Uterus (tissue), 4 donors: ENCODE data around the gene ASCC3. TPM values are rescaled to one million over a fixed set of nuclear protein-coding genes. Genes with fewer than 3 reads are reported as not detected.

ENCODE experiments used
- DNase-seq, 2 donors: peaks; one replicate each; pipeline ENCODE4 v3.0.0-alpha.2; 2019 to 2020
- H3K27ac ChIP-seq, 2 donors: fragments of 200-600 bp; sonication (generic); 1 replicate in 1 of 2; 2 replicates in 1 of 2; pipeline ENCODE4 v1.5.1; 2016 to 2018
- H3K27me3 ChIP-seq, 2 donors: fragments of 200-600 bp; sonication (generic); one replicate each; pipeline ENCODE4 v1.5.1; 2018 to 2019; ENCODE audit warnings: control low read depth in 1 of 2
- H3K36me3 ChIP-seq, 2 donors: fragments of 200-600 bp; sonication (generic); one replicate each; pipeline ENCODE4 v1.5.1; 2019; ENCODE audit warnings: control low read depth in 1 of 2
- H3K4me1 ChIP-seq, 2 donors: fragments of 200-600 bp; sonication (generic); one replicate each; pipeline ENCODE4 v1.5.1; 2018 to 2019; ENCODE audit warnings: control low read depth in 1 of 2
- H3K4me3 ChIP-seq, 2 donors: fragments of 200-600 bp; sonication (generic); 1 replicate in 1 of 2; 2 replicates in 1 of 2; pipeline ENCODE4 v1.5.1; 2018 to 2019; ENCODE audit warnings: mild to moderate bottlenecking in 1 of 2
- H3K9me3 ChIP-seq, 2 donors: fragments of 200-600 bp; sonication (generic); one replicate each; pipeline ENCODE4 v1.5.1; 2019; ENCODE audit warnings: control low read depth in 1 of 2
- POLR2A ChIP-seq, 2 donors: fragments of 450-650 bp; IDR thresholded peaks; one replicate each; pipeline ENCODE4 v1.6.1; 2016; ENCODE audit warnings: antibody characterized with exemption in 2 of 2, mild to moderate bottlenecking in 1 of 2, moderate library complexity in 1 of 2
- intact Hi-C: fragments of 100-400 bp; cut with DNase I; formaldehyde crosslinking; loops from one replicate; pipeline ENCODE4 v1.15.1; 2023; ENCODE audit warnings: low total_unique reads
- total RNA-seq, 4 donors: library from RNA; depleted of rRNA in 3 of 4; stranded (reverse); fragments of >200 nt in 3 of 4; gene quantifications; one replicate each; pipeline versions ENCODE4 v1.1.0 to v1.2.4, GENCODE V29; 2014 to 2023
- TF ChIP-seq, protein P1 (sequence below), 4 experiments: fragments of 200-600 bp in 2 of 4; fragments of 450-650 bp in 2 of 4; sonication (generic) in 2 of 4; IDR thresholded peaks; one replicate each; pipeline ENCODE4 v1.5.1; 2016 to 2019; ENCODE audit warnings: antibody characterized with exemption in 4 of 4, mild to moderate bottlenecking in 2 of 4, moderate library complexity in 1 of 4
- donor health status: DM: yes; HTN: yes; CAD: no.

Gene ASCC3
- total RNA-seq, 4 donors from 2014 or later, result 14.3 to 92.4 (median 33.2) TPM

DNA sequence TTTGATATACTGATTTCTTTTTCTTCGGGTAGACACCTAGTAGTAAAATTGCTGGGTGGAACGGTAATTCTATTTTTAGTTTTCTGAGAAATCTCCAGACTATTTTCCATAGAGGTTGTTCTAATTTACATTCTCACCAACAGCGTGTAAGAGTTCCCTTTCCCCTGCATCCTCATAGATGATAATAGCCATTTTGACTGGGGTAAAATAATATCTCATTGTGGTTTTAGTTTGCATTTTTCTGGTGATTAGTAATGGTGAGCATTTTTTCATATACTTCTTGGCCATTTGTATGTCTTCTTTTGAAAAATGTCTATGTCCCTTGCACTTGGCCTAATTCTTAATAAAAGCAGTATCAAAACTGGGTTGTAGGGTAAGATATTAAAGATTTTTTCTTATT is 267.5 kb downstream of the ASCC3 start:
- Histone ChIP-seq H3K9me3 (no peaks in the 10 kb centered on the region), H3K27me3 (no peaks in the 10 kb centered on the region), H3K27ac (no peak overlapping the region), H3K4me1 (no peaks in the 10 kb centered on the region), H3K36me3 (no peaks in the 10 kb centered on the region), H3K4me3 (no peak overlapping the region)
- intact Hi-C loops, result no loop called here
- TF ChIP-seq, protein P1, sequence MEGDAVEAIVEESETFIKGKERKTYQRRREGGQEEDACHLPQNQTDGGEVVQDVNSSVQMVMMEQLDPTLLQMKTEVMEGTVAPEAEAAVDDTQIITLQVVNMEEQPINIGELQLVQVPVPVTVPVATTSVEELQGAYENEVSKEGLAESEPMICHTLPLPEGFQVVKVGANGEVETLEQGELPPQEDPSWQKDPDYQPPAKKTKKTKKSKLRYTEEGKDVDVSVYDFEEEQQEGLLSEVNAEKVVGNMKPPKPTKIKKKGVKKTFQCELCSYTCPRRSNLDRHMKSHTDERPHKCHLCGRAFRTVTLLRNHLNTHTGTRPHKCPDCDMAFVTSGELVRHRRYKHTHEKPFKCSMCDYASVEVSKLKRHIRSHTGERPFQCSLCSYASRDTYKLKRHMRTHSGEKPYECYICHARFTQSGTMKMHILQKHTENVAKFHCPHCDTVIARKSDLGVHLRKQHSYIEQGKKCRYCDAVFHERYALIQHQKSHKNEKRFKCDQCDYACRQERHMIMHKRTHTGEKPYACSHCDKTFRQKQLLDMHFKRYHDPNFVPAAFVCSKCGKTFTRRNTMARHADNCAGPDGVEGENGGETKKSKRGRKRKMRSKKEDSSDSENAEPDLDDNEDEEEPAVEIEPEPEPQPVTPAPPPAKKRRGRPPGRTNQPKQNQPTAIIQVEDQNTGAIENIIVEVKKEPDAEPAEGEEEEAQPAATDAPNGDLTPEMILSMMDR (IDR thresholded peaks at IDR 0.05), result no peak
- no peak for TF ChIP-seq POLR2A (IDR thresholded peaks at IDR 0.05)
- DNase-seq, result no peak

DNA sequence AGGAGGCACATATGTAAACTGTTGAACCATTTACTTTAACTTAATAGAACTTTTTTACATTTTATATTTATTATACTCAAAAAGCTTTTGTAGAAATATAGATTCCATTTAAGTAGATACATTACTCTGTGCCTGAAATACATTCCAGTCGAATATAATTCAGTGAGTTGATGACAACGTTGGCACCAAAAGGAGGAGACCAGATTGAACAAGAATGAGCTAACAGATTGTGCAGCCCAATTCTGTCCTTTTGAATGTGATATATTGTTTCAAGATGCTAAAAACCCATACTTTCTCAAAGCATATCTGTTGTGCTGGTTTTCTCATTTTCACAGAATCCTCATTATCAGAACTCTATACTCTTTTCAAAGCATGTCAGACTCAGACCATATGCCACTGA is 269.0 kb downstream of the ASCC3 start:
- intact Hi-C loops, result no loop called here

DNA sequence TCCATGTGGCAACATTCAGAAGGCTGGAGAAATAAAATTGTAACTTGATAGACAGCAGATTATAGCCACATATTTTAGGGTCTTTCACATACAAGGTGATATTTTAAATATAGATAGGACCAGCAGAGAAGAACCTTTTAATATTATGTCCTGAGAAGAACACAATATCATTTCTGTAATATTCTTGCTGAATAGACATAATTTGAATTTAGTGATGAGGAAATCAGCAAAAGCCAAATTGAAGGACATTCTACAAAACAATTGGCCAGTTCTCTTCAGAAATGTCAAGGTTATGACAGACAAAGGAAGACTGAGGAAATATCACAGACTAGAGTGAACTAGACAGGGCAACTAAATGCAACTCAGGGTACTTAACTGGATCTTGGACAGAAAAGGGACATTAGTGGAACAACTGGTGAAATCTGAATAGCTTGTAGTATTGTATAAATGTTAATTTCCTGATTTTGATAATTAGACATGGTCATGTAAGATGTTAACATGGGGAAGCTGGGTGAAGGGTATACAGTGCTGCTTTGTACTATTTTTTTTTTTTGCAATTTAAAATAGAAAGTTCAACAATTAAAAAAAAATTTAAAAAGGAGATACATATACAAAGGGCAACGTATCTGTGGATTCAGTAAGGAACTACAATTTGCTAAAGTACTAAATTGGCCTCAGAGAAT is 281.9 kb downstream of the ASCC3 start:
- DNase-seq, result no peak
- H3K36me3 ChIP-seq, result peaks cover 0 to 4% of the 10 kb centered on the region in 2 donors
- H3K9me3 ChIP-seq, result no peaks in the 10 kb centered on the region
- no peak for TF ChIP-seq POLR2A (IDR thresholded peaks at IDR 0.05)
- TF ChIP-seq, protein P1 (IDR thresholded peaks at IDR 0.05), result no peak
- no peak overlapping the region for H3K4me3 ChIP-seq
- H3K27ac ChIP-seq, result no peak overlapping the region
- intact Hi-C loops, result no loop called here
- H3K4me1 ChIP-seq, result no peaks in the 10 kb centered on the region
- H3K27me3 ChIP-seq, result no peaks in the 10 kb centered on the region

More for the DNA sequence above, 269.0 kb downstream of the ASCC3 start:
- Histone ChIP-seq H3K27ac (no peak overlapping the region), H3K9me3 (no peaks in the 10 kb centered on the region), H3K27me3 (no peaks in the 10 kb centered on the region), H3K36me3 (no peaks in the 10 kb centered on the region), H3K4me1 (no peaks in the 10 kb centered on the region), H3K4me3 (no peak overlapping the region)
- no peak for DNase-seq
- TF ChIP-seq POLR2A (IDR thresholded peaks at IDR 0.05), result no peak
- TF ChIP-seq, protein P1 (IDR thresholded peaks at IDR 0.05), result no peak

DNA sequence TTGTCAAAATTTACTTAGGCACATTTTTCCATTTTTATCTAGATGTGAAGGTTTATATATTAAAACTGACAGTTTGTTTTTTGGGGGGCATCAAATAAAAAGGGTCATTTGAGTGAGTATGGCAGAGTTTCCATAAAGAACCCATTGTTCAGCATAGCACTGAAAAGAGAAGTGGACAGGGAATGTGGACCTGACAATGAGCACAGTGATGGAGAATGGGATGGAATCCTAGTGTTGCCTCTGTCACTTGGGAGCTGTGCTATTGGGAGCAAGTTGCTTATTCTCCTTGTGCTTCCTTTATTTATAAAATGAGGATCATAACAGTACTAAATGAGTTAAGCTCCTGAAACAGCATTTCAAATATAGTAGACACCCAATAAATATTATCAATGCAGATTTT is 285.7 kb downstream of the ASCC3 start:
- Histone ChIP-seq H3K4me1 (no peaks in the 10 kb centered on the region), H3K4me3 (no peak overlapping the region), H3K9me3 (no peaks in the 10 kb centered on the region), H3K27me3 (no peaks in the 10 kb centered on the region), H3K36me3 (peaks cover 0 to 4% of the 10 kb centered on the region in 2 donors), H3K27ac (no peak overlapping the region)
- TF ChIP-seq, protein P1 (IDR thresholded peaks at IDR 0.05), result no peak
- TF ChIP-seq POLR2A (IDR thresholded peaks at IDR 0.05), result no peak
- intact Hi-C loops, result no loop called here
- DNase-seq, result no peak

DNA sequence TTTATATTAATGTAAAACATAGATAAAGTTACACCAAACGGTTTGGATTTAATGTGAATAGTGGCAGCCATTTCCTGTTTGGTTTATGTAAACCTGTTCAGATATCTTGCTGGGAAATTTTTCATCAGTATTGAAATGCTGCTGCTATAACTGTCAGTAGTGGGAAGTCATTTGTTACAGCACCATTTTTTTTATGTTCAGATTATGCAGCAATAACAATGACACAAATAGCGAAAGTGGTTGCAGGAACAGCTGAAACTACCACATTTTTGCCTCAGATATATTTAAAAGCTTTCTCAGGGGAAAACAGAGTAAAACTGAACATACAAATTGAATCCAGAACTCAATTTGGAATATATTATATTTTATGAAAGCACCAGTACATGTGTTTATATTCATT is 287.6 kb downstream of the ASCC3 start:
- Histone ChIP-seq H3K4me1 (no peaks in the 10 kb centered on the region), H3K27me3 (no peaks in the 10 kb centered on the region), H3K36me3 (peaks cover 0 to 4% of the 10 kb centered on the region in 2 donors), H3K4me3 (no peak overlapping the region), H3K9me3 (no peaks in the 10 kb centered on the region), H3K27ac (no peak overlapping the region)
- no peak for TF ChIP-seq POLR2A (IDR thresholded peaks at IDR 0.05)
- TF ChIP-seq, protein P1 (IDR thresholded peaks at IDR 0.05), result no peak
- intact Hi-C loops, result no loop called here
- DNase-seq, result no peak
